Calu3 (cell line): ENCODE data around the gene DPM3. TPM values are rescaled to one million over a fixed set of nuclear protein-coding genes. Genes with fewer than 3 reads are reported as not detected.

Source experiments
- BruUV-seq: library from RNA; stranded (reverse); fragments of 400-500 nt; replicated peaks from 2 replicates; lab custom pipeline; 2021; lab: Mats Ljungman, UMichigan
- CTCF ChIA-PET: fragments of 300-600 bp; sonication (Branson Sonifier 250); formaldehyde crosslinking; loops from one replicate; lab custom pipeline; 2022; ENCODE audit warnings: antibody characterized with exemption; lab: Charles Lee
- DNase-seq: peaks from one replicate; pipeline ENCODE4 v3.0.0; 2022
- H3K27ac Mint-ChIP-seq: one replicate; pipeline ENCODE4 v1.8.0; 2022; ENCODE audit warnings: mixed read lengths; ENCODE audit not compliant: unreplicated experiment
- H3K27me3 Mint-ChIP-seq: one replicate; pipeline ENCODE4 v1.8.0; 2022; ENCODE audit warnings: mixed read lengths; ENCODE audit not compliant: unreplicated experiment
- H3K36me3 Mint-ChIP-seq: one replicate; pipeline ENCODE4 v1.8.0; 2022; ENCODE audit warnings: mild to moderate bottlenecking, moderate library complexity, mixed read lengths; ENCODE audit not compliant: insufficient read depth, unreplicated experiment
- H3K4me1 Mint-ChIP-seq: one replicate; pipeline ENCODE4 v1.8.0; 2022; ENCODE audit warnings: mild to moderate bottlenecking, low read depth, mixed read lengths; ENCODE audit not compliant: unreplicated experiment
- H3K4me3 Mint-ChIP-seq: one replicate; pipeline ENCODE4 v1.8.0; 2022; ENCODE audit warnings: mild to moderate bottlenecking, low read depth, moderate library complexity, mixed read lengths; ENCODE audit not compliant: unreplicated experiment
- H3K9me3 Mint-ChIP-seq: one replicate; pipeline ENCODE4 v1.8.0; 2022; ENCODE audit warnings: low read depth, mixed read lengths; ENCODE audit not compliant: unreplicated experiment
- CTCF ChIP-seq: fragments of 200-600 bp; IDR thresholded peaks from one replicate; pipeline ENCODE4 v1.8.0; 2022; ENCODE audit warnings: antibody characterized with exemption; ENCODE audit not compliant: unreplicated experiment
- intact Hi-C: fragments of 100-400 bp; cut with micrococcal nuclease; formaldehyde crosslinking; loops from one replicate; pipeline ENCODE4 v1.10.0; 2022; ENCODE audit not compliant: unreplicated experiment
- total RNA-seq: library from RNA; stranded (reverse); gene quantifications from 2 replicates; pipeline ENCODE4 v1.2.3, GENCODE V29; 2022

Gene DPM3
- total RNA-seq, 1 experiment from 2014 or later, result 38.7 TPM

- H3K27me3 Mint-ChIP-seq, result peaks cover 57% of the 10 kb centered on the region
- no peak for TF ChIP-seq CTCF
- no peaks in the 10 kb centered on the region for H3K9me3 Mint-ChIP-seq
- H3K4me1 Mint-ChIP-seq, result peaks cover 37% of the 10 kb centered on the region
- peaks cover 23% of the 10 kb centered on the region for H3K36me3 Mint-ChIP-seq
- no peak for DNase-seq
- no peak overlapping the region for H3K4me3 Mint-ChIP-seq
- no peak overlapping the region for H3K27ac Mint-ChIP-seq
- no TSS peak for BruUV-seq
- CTCF ChIA-PET, result interaction anchor here (2.4 to 3.3 kb wide), 2 partner anchors 10 to 11 kb away, joined by 11 to 19 read pairs; partner anchors contain the start of genes KRTCAP2 and TRIM46
- intact Hi-C loops, result no loop called here
Measured at GRCh38 chr1:155184351-155184811, 44.0 kb upstream of the DPM3 start.

GRCh38 chr1:155183775-155184221 lies 43.5 kb upstream of the DPM3 start:
- H3K27me3 Mint-ChIP-seq, result peaks cover 56% of the 10 kb centered on the region
- no peak overlapping the region for H3K4me3 Mint-ChIP-seq
- no peak for TF ChIP-seq CTCF
- CTCF ChIA-PET, result interaction anchor here (2.4 kb wide), 1 partner anchor 10 kb away, joined by 11 read pairs; no protein-coding TSS in a partner anchor
- peaks cover 23% of the 10 kb centered on the region for H3K36me3 Mint-ChIP-seq
- intact Hi-C loops, result no loop called here
- no TSS peak for BruUV-seq
- H3K9me3 Mint-ChIP-seq, result no peaks in the 10 kb centered on the region
- no peak for DNase-seq
- H3K4me1 Mint-ChIP-seq, result peaks cover 37% of the 10 kb centered on the region
- no peak overlapping the region for H3K27ac Mint-ChIP-seq

- no TSS peak for BruUV-seq
- peaks cover 13% of the 10 kb centered on the region for H3K36me3 Mint-ChIP-seq
- H3K4me1 Mint-ChIP-seq, result peaks cover 31% of the 10 kb centered on the region
- no peak for DNase-seq
- no peak overlapping the region for H3K27ac Mint-ChIP-seq
- no peak overlapping the region for H3K4me3 Mint-ChIP-seq
- intact Hi-C loops, result no loop called here
- H3K27me3 Mint-ChIP-seq, result peaks cover 39% of the 10 kb centered on the region
- CTCF ChIA-PET, result interaction anchor here (0.7 kb wide), 2 partner anchors 11 to 79 kb away, joined by 6 to 11 read pairs; no protein-coding TSS in a partner anchor
- no peak for TF ChIP-seq CTCF
- H3K9me3 Mint-ChIP-seq, result no peaks in the 10 kb centered on the region
Measured at GRCh38 chr1:155182052-155182550, 41.8 kb upstream of the DPM3 start.

- Mint-ChIP-seq H3K9me3 (no peaks in the 10 kb centered on the region), H3K27me3 (peaks cover 33% of the 10 kb centered on the region), H3K4me3 (no peak overlapping the region), H3K4me1 (peaks cover 31% of the 10 kb centered on the region), H3K36me3 (peaks cover 7% of the 10 kb centered on the region), H3K27ac (no peak overlapping the region)
- no TSS peak for BruUV-seq
- DNase-seq, result no peak
- CTCF ChIA-PET, result interaction anchor here (0.7 kb wide), 1 partner anchor 12 kb away, joined by 11 read pairs; no protein-coding TSS in a partner anchor
- intact Hi-C loops, result no loop called here
- no peak for TF ChIP-seq CTCF
Measured at GRCh38 chr1:155181371-155182051, 41.2 kb upstream of the DPM3 start.
